Ovary (tissue), 9 donors: ENCODE results near the gene TUBB4B. TPM values are rescaled to one million over a fixed set of nuclear protein-coding genes. Genes with fewer than 3 reads are reported as not detected.

Source experiments
- DNase-seq, 5 donors: peaks; one replicate each; pipeline ENCODE4 v3.0.0-alpha.2; 2019 to 2020
- H3K27ac ChIP-seq, 2 donors: fragments of 200-600 bp; one replicate each; pipeline versions ENCODE4 v1.5.1 to v1.8.0; 2019 to 2022
- H3K27me3 ChIP-seq: fragments of 200-600 bp; one replicate; pipeline ENCODE4 v1.8.0; 2022
- H3K36me3 ChIP-seq: fragments of 200-600 bp; sonication (generic); one replicate; pipeline ENCODE4 v1.5.1; 2019
- H3K4me1 ChIP-seq: one replicate; pipeline ENCODE4 v1.8.1; 2013; ENCODE audit warnings: mild to moderate bottlenecking, moderate library complexity; ENCODE audit not compliant: insufficient read depth
- H3K4me3 ChIP-seq: fragments of 200-600 bp; sonication (generic); one replicate; pipeline ENCODE4 v1.5.1; 2017
- H3K9me3 ChIP-seq, 2 donors: fragments of 200-600 bp in 1 of 2; sonication (generic) in 1 of 2; one replicate each; pipeline versions ENCODE4 v1.5.1 to v1.8.1; 2013 to 2019; ENCODE audit warnings: mild to moderate bottlenecking in 1 of 2, moderate library complexity in 1 of 2
- EP300 ChIP-seq: sonication (generic); formaldehyde crosslinking; IDR thresholded peaks from one replicate; pipeline ENCODE4 v1.6.1; 2017; ENCODE audit warnings: antibody characterized with exemption
- POLR2A ChIP-seq: fragments of 450-650 bp; IDR thresholded peaks from one replicate; pipeline ENCODE4 v1.6.1; 2017; ENCODE audit warnings: antibody characterized with exemption, mild to moderate bottlenecking, moderate library complexity
- WGBS, 3 donors: extraction: QIAGEN DNeasy Blood & Tissue Kit in 1 of 3; methylation state at CpG; one replicate each; pipeline versions ENCODE4 v1.1.5 to v1.1.7; 2013 to 2017; 5-methylcytosine and 5-hydroxymethylcytosine counted together
- intact Hi-C, 4 donors: fragments of 100-400 bp; cut with DNase I; formaldehyde crosslinking; loops; one replicate each; pipeline versions ENCODE4 v1.11.0 to v1.15.1; 2022 to 2023
- polyA plus RNA-seq, 2 donors: library from polyadenylated mRNA; stranded (reverse); fragments of 200-250 nt in 1 of 2; fragments of 350-450 nt in 1 of 2; fragmentation: Illumina TruSeq in 1 of 2; extraction: RNeasy Lipid Tissue Mini Kit (QIAGEN cat#74804) in 1 of 2; gene quantifications; one replicate each; pipeline ENCODE4 v1.2.3, GENCODE V29; 2013 to 2014
- total RNA-seq, 7 donors: library from RNA; depleted of rRNA in 2 of 7; stranded (reverse); fragments of >200 nt in 2 of 7; fragmentation: NEBNext Ultra II Directional in 3 of 7; extraction: Animal tissue kit (Norgen Biotek cat#: 25700) in 3 of 7; gene quantifications; one replicate each; pipeline versions ENCODE4 v1.1.0 to v1.2.4, GENCODE V29; 2016 to 2023
- TF ChIP-seq, protein P1 (sequence below), 3 donors: fragments of 450-650 bp in 2 of 3; fragments of 200-600 bp in 1 of 3; IDR thresholded peaks; one replicate each; pipeline versions ENCODE4 v1.5.1 to v1.8.0; 2016 to 2022; ENCODE audit warnings: antibody characterized with exemption in 3 of 3, mild to moderate bottlenecking in 1 of 3
- donor health status: DM: no; HTN: no; CAD: no; lungs with moderate emphysema.
- donor health status: DM: no; HTN: no; CAD: no.
- donor health status: Bipolar disorder and iron deficiency.
- donor health status: DM: yes; HTN: yes; CAD: no.
- donor health status: DM: no; HTN: no; CAD: no.
- donor health status: DM: yes; HTN: yes; CAD: no.

TUBB4B gene
- total and polyA plus RNA-seq, 9 donors, result 62.8 to 234 (median 135) TPM

DNA sequence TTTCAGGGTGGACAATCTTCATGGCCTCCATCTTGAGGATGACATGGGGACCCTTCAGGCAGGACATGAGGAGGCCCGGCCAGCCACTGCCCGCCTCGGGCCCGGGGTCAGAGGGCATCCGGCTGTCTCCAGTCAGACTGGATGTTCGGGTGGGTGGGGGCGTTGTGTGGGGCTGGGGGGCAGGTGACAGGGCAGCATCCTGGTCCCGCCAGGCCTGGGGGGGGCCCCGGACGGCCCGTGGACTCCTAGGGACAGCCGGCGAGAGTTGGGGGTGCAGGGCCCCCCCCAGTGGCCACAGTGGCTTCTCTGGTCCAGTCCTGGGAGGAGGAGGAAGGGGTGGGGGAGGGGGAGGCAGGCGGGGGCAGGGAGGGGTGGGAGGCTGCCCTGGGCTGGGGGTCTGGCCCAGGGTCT, 20.0 kb upstream of the TUBB4B start:
- Histone ChIP-seq H3K4me1 (peaks cover 11% of the 10 kb centered on the region), H3K9me3 (no peaks in the 10 kb centered on the region), H3K27ac (no peak overlapping the region), H3K36me3 (no peaks in the 10 kb centered on the region), H3K27me3 (no peaks in the 10 kb centered on the region), H3K4me3 (no peak overlapping the region)
- intact Hi-C loops, result loop anchor here in 1 of 4 donors (10.0 kb wide), 1 partner anchor 436 kb away; no protein-coding TSS in a partner anchor
- no peak for TF ChIP-seq POLR2A
- TF ChIP-seq, protein P1, sequence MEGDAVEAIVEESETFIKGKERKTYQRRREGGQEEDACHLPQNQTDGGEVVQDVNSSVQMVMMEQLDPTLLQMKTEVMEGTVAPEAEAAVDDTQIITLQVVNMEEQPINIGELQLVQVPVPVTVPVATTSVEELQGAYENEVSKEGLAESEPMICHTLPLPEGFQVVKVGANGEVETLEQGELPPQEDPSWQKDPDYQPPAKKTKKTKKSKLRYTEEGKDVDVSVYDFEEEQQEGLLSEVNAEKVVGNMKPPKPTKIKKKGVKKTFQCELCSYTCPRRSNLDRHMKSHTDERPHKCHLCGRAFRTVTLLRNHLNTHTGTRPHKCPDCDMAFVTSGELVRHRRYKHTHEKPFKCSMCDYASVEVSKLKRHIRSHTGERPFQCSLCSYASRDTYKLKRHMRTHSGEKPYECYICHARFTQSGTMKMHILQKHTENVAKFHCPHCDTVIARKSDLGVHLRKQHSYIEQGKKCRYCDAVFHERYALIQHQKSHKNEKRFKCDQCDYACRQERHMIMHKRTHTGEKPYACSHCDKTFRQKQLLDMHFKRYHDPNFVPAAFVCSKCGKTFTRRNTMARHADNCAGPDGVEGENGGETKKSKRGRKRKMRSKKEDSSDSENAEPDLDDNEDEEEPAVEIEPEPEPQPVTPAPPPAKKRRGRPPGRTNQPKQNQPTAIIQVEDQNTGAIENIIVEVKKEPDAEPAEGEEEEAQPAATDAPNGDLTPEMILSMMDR (IDR thresholded peaks at IDR 0.05), result no peak
- no peak for TF ChIP-seq EP300
- DNase-seq, result no peak
- WGBS, 3 donors, result 56 to 80% (median 67%) methylated on average over 3 to 14 of the region's 14 CpGs

GRCh38 chr9:137221506-137222111, 19.5 kb upstream of the TUBB4B start:
- WGBS, 3 donors, result 5 to 8% (median 8%) methylated on average over 19 to 61 of the region's 61 CpGs
- TF ChIP-seq POLR2A (no peak), EP300 (no peak)
- TF ChIP-seq, protein P1 (IDR thresholded peaks at IDR 0.05), result no peak
- Histone ChIP-seq H3K36me3 (no peaks in the 10 kb centered on the region), H3K27me3 (no peaks in the 10 kb centered on the region), H3K4me1 (peaks cover 11% of the 10 kb centered on the region), H3K27ac (no peak overlapping the region), H3K4me3 (peak overlapping the region; percentile 35), H3K9me3 (no peaks in the 10 kb centered on the region)
- DNase-seq, result no peak
- intact Hi-C loops, result loop anchor here in 1 of 4 donors (10.0 kb wide), 1 partner anchor 437 kb away; no protein-coding TSS in a partner anchor

DNA sequence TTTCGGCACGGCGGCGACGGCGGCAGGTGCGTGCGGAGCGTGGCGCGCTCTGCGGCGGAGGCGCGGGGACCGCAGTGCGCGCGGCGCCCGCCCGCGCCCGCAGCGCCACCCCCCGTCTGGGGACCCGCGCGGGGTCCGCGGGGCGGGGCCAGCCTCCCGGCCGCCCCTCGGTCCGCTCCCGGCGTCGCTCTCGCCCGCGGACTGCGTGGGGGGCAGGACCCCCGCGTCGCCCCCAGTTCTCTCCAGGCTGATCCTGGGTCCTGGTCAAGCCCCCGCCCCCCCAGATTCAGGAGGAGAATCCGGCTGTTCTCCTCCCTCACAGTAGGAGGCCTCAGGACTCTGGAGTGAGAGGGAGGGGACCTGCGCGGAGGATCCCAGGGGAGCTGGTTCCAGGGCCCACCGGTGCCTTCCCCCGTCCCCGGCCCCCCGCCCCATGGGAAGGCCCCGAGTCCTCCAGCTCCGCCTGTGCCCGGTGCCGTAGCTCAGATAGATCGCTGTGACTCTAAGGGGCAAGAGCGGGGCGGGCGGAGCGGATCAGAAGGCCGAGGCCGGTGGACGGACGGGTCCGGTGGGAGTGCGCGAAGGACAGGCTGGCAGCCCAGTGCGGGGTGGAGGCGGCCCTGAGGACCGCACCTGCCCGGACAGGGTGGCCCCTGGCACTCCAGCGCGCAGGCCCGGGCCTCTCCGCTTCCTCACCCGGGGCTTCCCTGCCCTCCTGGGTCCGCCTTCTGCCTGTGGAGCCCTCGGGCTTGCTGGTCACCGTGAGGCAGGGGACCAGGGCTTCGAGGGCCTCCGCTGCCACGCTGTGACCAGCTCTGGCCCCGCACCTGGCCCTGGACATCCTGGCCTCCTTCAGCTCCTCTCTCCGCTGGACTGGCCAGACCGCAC, 18.7 kb upstream of the TUBB4B start, which contains the start of gene RNF208:
Gene RNF208 (minus strand): TSS at position 51 of the 888 bp plus-strand sequence. CDS start 1,028 bp downstream, outside the sequence.
- Histone ChIP-seq H3K4me1 (peaks cover 11% of the 10 kb centered on the region), H3K9me3 (no peaks in the 10 kb centered on the region), H3K36me3 (no peaks in the 10 kb centered on the region), H3K27ac (peak within 1 kb of the TSS in 1 of 2 donors; percentile 62), H3K4me3 (peak within 1 kb of the TSS; percentile 47), H3K27me3 (no peaks in the 10 kb centered on the region)
- TF ChIP-seq, protein P1 (IDR thresholded peaks at IDR 0.05), result no peak
- TF ChIP-seq POLR2A (no peak), EP300 (no peak)
- 3 to 13% (median 5%) methylated on average over 39 to 88 of the region's 88 CpGs for WGBS, 3 donors
- DNase-seq, result peak in 1 of 5 donors; percentile 49
- intact Hi-C loops, result loop anchor here in 1 of 4 donors (10.0 kb wide), 1 partner anchor 438 kb away; no protein-coding TSS in a partner anchor
